HG03469 (cell line): ENCODE results near the gene ZDHHC7.

Source experiments
- ATAC-seq: cut with Tn5 transposase; IDR thresholded peaks from one replicate; pipeline ENCODE4 v1.9.1; 2021; ENCODE audit warnings: mild to moderate bottlenecking, moderate library complexity, moderate number of reproducible peaks; ENCODE audit not compliant: unreplicated experiment

ZDHHC7 gene

DNA sequence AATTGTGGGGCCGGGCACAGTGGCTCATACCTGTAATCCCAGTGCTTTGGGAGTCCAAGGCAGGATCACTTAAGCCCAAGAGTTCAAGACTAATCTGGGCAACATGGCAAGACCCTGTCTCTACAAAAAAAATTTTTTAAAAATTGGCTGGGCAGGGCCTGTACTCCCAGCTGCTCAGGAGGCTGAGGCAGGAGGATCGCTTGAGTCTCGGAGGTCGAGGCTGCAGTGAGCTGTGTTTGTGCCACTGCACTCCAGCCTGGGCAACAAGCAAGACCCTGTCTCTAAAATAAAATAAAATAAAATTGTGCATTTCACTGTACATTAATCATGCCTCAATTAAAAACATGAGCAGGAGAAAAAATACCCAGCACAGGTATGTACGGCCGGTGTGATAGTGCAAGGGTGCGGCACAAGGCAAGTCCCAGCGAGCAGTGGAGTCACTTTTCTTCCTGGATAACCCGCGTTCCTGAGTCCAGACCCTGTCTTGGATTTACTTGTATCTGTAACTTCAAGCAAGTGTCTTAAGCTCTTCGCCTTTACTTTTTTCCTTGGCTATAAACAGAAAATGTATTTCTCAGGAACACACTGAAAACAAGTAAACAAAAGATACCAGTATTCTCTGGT is 11.4 kb downstream of the ZDHHC7 start:
- no peak for ATAC-seq

DNA sequence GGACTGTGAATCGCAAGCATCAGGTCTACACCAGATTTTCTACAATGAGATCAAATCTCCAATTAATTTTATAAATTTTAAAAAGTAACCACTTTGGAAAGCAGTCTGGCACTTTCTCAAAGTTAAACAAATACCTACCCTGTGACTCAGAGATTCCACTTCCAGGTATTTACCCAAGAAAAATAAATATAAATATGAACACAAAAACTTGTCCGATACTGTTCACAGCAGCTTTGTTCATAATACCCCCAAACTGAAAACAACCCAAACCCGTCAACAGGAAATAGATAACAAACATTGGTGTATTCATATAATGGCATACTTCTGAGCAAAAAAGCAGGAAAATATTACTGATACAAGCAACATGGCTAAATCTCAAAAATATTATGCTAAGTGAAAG is 12.1 kb downstream of the ZDHHC7 start:
- no peak for ATAC-seq

DNA sequence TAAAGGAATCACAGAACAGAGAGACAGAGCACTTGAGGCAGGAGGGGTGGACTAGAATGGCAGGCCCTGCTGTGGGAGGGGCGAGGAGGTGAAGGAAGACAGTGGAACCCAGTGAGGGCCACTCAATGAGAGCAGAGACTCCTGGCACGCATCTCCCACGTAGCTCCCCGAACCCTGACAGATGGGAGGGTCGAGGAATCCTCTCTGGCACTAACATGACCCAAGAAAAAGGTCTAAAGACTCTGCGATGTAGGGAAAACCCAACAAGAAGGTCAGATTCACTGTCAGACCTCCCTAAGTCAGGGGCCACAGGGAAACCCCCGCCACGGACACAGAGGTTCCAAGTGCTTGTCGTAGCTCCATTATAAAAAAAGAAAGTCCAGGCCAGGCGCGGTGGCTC is 15.0 kb downstream of the ZDHHC7 start:
- no peak for ATAC-seq

DNA sequence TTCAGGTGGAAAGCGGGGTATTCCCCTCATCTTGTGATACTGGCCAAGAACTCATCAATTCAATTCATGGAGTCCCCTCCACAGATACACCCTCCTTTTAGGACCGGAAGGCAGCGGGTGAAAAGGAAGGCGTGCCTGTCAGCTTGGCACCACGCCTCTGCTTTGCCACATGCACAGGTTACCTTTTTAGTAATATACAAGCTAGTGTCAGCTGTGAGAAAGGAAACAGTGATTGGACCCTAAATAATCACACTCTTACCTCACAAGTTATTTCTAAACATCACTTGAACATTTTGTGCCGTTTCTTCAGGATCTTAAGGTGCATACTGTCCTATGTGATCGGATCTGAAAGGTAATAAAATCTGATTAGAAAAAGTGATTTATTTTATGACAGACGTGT is 15.7 kb downstream of the ZDHHC7 start:
- no peak for ATAC-seq

DNA sequence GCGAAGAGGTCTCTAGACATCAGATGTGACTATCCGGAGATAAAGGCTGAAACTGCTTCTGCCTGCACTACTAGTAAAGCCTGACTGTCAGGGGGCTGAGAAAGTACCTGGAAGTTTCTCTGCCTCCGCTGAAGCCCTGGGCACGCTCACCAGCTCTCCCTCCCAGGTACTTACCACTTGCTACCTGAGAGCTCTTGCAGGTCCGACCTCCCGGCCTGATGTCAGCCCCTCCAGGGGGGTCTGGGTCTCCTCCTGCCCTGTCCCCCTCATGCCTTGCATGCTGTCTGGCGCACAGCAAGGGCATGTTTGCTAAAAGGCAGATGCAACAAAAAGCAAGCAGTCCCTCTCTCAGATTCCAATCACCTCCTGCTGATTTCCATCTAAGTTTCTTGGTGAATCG is 17.4 kb downstream of the ZDHHC7 start:
- ATAC-seq: no peak

DNA sequence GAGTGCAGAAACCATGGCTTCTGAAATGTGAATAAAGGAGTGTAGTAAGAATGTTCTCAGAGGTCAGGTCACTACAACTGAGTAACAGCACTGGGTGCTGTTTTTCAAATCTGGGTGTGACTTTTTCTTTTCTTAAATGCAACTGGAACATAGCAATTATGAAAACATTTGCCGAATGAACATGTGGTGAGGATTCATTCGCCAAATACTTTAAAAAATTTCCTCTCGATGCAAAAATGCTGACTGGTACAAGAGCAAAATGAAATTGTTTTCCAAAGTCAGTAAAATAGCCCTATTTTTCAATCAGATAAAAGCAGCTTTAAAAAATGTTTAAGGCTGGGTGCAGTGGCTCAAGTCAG is 18.6 kb downstream of the ZDHHC7 start:
- no peak for ATAC-seq

DNA sequence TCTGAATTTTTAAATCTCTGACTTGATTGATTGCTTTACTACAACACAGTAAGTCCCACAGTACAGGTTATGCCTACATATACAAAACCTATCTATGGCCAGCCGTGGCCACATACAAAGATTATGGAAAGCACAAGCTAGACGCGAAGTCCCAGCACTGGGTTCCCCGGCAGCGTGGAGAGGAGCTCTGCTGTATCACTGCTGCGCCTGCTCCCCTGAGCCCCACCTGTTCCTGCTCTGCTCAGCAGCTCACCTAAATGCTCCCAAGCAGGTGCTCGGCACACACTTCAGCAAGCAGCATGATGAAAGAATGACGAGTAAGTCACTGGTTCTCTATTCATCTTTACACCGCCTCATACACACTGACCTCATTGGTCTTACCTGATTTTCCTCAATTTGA is 20.6 kb downstream of the ZDHHC7 start:
- ATAC-seq: no peak

DNA sequence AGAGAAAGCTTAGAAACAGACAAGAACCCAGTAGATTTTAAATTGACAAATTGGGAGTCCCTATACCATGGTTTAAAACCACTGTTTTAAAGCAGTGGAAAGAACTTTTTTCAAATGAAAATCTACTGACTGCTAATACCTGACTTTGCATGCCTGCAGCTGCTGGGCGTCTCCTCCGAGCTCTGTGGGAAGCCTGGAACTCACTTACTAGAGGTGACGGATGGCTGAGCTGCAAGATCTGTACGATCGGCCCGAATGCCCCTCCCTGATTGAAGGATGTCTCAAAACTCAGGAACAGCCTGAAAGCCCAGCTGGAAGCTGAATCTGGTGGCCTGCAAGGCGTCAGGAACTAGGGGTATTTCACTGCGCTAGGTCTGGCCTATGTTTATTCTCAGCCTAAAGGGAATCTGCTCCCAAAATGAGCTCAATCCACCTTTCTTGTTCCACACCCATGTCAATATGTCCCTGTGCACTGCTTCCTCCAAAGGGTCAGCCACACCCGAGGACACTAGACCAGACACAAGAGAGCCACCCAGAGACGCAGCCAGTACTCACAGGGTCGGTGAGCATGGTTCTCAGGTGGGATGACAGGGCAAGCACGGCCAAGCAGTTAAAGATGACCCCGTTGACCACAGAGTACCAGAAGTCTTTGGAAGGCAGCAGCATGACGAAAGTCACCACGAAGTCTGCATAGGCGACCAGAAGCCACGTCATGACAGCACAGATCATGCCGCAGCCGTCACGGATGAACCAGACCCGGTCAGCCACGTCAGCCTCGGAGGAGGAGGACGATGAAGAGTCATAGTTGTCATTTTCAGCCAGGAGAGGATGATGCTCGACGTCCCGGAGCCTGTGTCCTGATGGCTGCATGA is 21.4 kb downstream of the ZDHHC7 start:
- ATAC-seq: no peak

DNA sequence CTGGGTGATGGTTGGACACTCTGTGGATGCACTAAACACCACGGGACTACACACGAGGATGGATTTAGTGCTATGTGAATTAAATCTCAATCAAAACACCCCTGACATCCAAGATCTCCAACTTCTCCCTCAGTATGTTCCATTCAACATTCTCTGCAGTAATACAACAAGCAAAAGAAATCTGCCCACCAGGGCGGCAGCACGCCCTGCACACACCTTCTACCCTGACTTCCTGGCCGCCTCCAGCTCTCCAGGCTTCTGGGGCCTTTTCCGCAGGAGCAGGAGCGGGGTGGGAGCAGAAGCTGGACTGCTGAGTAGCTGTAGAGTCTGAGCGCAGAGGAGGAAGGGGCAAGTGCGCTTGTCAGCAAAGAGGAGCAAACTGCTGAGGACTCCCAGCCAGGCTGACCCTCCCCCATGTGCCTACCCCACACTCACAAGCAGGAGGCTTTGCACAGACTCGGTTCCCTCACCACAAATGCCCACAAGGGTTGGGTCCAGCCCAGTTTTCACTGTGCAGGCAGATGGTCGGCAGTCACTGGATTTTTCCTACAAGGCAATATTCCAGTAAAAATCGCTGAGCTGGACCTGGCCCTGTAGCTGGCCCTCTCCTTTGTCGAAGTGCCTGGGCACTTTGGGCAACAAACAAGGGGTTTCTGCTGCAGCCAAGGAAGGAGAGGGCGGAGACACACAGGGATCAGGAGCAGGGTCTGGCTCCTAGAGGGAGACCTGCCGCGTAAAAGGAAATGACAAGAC is 22.8 kb downstream of the ZDHHC7 start:
- ATAC-seq: no peak

DNA sequence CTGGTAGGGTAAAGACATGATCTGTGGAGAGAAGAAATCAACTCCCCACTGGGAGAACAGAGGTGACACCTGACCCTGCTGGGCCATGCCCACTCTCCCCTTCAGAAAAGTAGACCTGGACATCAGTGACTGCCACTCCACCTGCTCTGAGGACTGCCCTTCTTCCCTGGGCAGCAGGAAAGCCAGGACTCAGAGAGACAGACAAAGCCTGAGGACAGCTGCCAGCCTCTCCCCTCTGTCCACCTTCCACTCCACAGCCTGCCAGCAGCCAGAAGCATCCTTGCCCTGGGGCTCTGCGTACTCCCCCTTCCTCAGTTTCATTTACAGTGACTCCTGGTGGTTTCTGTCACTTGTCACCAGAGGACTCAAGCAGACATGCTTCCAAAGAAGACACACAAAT is 24.5 kb downstream of the ZDHHC7 start:
- ATAC-seq: no peak

DNA sequence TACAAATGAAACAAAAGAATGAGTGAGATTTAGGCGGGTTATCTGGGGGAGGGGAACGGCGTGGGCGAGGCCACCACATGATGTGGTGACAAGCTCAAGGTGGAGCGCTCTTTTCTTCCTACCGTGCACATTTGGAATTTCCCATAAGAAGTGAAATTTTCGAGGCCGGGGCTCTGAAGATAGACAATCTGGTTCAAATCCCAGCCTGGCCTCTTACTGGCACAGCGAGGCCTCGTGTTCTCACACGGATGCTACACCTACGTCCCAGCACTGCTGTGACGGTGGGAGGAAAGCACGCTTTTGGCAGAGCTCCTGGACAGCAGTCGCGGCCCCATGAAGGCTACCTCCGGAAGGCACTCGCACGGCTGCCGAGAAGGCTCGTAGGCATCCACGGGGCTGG is 25.2 kb downstream of the ZDHHC7 start:
- no peak for ATAC-seq

DNA sequence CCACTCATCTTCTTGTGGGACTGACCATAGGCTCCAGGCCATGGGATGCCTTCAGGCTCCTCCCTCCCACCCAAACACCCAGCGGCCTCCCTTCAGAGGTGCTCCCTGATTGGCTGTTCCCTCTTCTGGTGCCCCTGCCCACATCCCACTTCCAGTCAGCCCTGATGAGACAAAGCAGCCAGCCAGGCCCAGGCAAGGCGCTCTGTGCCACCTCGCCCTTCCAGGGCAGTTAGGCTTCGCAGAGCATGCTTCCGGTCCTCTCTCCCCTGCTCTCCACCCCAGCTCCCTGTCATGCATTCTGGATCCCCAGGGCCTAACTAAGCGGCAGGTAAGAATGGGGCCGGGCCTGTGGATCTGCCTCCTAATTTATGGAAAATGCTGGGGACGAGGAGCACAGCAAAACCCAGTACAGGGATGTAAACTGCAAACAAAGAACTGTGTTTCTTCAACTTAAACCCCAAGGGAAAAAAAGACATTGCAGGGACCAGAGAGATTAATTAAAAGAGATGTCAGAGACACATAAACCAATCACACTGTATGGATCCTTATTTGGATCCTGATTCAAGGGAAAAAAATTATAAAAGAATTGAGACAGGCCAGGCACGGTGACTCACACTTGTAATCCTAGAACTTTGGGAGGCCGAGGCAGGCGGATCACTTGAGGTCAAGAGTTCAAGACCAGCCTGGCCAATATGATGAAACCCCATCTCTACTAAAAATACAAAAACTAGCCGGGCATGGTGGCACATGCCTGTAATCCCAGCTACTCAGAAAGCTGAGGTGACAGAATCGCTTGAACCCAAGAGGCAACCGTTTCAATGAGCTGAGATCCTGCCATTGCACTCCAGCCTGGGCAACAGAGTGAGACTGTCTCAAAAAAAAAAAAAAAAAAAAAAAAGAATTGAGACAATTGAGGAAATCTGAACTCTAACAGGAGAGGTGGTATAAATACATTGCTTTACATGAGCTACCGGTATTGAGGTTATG is 26.0 kb downstream of the ZDHHC7 start:
- ATAC-seq: no peak

DNA sequence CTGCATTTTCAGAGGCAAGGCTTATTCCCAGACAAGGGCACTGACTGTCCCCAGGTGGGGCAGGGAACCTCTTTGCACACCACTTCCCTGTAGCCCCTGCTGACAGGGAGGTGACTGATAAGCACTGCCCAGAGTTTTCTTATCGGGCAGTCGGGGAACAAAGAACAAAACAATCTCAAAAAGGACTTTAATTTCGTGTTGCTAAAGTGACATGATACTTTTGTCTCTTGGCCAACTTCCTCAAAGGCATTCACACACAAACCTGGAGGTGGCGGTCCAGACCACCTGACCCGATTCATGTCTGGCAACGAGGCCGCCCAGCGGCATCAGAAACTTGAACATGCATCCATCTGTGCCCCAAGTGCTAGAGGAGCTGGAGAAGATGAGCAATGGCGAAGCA is 28.9 kb downstream of the ZDHHC7 start:
- ATAC-seq: no peak

DNA sequence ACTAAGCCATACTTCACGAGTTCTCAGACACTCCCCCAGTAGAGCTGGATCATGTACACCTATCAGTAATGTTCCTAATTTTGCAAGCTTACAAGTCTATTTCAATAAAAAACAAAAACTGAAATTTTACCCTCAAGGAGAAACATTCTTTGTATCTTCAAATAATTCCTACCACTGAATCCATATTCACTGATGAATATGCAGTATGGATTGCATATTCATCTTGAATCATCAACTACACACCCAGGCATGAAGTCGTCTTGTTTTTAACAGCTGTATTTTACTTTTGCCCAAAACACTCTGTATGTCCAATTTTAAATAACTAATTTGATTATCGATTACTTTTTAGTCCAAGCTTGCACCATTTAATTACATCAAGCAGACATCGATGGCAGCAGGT is 31.8 kb downstream of the ZDHHC7 start:
- no peak for ATAC-seq

DNA sequence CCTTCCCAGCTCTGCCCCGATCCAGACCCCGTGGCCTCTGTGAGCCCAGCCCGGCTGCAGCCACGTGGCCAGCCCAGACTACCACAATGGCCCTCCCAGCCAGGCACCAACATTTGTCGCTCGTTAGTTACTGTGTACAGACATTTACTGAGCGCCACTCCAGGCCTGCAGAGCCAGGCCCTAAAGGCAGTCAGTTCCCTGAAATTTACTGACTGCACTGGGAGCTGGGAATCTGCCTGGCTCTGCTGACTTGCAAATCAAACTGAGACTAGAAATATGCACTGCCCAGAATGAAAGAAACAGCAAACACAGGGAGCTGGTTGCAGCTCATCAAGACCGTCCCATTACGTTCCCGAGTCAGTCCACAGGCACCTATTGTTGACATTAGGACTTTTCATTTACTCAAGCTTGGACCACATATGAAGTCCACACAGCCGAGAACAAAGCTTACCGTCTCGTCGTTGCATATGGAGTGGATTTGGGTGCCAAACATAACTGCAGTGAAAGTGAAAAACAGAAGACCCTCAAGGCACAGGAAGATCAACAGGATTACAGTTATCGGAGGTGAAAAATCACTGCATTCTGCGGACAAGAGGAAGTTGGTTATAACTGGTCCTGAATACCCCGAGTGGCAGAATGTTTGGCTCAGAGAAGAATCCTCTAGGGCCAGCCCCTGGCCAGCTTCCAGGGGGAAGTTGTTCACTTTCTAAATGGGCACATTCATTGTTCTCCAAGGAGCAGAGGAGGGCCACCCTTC is 34.5 kb downstream of the ZDHHC7 start:
- no peak for ATAC-seq

DNA sequence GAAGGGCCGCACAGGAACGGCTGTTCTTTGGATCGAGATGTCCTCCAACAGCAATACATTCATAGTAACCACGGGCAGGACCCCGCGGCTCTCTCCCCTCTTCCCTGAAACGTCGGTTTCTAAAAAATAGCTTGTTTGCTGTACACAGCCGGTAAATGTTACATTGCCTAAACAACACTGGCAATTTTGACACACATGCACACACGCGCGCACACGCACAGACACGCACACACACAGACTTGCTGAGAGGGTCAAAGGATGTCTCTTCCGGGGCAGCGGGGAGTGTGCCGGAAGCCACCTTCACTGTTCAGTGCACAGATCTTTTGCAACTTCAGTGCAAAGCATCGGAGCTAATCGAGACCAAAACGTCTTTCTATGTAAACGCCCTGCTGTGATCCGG is 35.8 kb downstream of the ZDHHC7 start:
- ATAC-seq: no peak

DNA sequence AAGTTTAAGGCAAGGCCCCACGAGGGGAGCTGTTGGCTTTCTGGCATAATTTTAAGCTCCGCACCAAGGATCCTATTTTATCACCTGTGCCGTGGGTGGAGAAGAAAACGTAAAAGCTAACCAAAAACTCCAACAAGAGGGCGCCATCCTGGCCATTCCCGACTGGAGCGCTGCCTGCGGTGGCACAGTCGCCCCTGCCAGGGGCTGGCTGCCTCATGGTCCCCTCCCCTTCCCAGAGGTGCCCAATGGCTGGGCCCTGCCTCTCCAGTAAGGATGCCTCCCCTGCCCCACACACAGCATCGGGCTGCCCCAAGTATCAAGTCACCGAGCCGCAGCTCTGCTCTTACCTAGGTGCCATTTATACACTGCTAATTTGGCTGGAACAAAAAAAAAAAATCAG is 36.3 kb downstream of the ZDHHC7 start:
- no peak for ATAC-seq

DNA sequence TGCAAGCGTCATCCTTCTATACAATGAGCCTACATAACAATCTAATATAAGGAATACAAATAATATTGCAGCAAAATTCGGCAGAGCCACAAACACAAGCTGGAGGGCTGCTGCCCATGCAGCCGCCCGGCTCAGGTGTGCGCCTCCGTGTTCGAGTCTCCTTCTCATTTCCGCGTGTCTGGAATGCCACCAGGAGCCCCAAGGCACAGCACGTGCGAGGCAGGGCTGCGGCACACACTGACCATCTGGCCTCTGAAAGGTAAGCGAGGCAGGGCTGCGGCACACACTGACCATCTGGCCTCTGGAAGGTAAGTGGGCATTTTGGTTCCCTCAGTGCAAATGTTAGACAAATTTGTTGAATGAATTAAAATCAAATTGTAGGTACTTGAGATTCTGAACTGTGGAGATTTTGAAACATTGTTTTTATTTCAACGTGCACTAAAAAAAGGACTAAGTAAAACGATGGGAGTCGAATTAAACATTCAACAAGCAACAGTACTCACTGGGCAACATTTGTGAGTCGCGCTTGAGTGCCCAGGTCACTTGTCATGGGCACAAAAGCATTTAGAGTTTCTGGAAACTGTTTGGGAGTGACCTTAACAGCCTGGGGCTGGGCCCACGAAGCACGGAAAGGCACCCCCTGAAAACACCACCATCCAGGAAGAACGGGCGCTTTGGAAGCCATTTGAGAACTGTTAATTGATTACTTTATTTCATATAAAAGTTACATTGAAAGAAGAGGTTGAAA is 37.4 kb downstream of the ZDHHC7 start:
- no peak for ATAC-seq

DNA sequence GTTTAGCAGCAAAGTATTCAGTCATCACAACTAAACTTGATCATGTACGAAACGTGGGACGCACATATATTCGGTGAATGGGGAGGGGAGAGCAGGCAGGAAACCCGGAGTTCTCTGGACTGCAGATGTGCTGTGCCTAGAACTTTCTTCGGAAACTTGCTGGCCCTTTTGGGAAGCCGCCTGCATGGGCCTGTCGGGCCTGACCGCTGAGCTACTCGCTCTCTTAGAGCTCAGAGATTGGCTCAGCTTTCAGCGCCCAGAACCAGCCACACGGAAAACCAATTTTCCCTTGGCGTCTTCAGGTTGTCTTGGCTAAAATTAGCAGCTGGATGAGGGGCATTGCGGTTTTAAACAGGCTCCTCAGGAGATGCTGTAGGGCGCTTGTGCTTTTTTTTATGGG is 38.1 kb downstream of the ZDHHC7 start:
- ATAC-seq: no peak
